WTC11 (cell line): ENCODE measurements around the gene MAP6. TPM values are rescaled to one million over a fixed set of nuclear protein-coding genes. Genes with fewer than 3 reads are reported as not detected.

ENCODE experiments used
- ATAC-seq: fragments of 200-7000 bp; cut with Tn5 transposase; 2 replicates; pipeline ENCODE4 v1.10.0; 2021; ENCODE audit warnings: mild to moderate bottlenecking, moderate library complexity
- CTCF ChIA-PET: fragments of 300-600 bp; sonication (Branson Sonifier 250); formaldehyde crosslinking; loops from one replicate; lab custom pipeline; 2021; ENCODE audit warnings: antibody characterized with exemption; lab: Charles Lee
- POLR2A ChIA-PET: fragments of 350-600 bp; sonication (Branson Sonifier 250); formaldehyde crosslinking; loops from one replicate; lab custom pipeline; 2021; ENCODE audit warnings: antibody characterized with exemption; lab: Charles Lee
- DNase-seq: peaks from one replicate; pipeline ENCODE4 v3.0.0; 2021; ENCODE audit warnings: low spot score
- H3K27ac Mint-ChIP-seq: 2 replicates; pipeline ENCODE4 v1.8.0; 2021; ENCODE audit warnings: mixed read lengths
- H3K27me3 Mint-ChIP-seq: 2 replicates; pipeline ENCODE4 v1.8.0; 2021; ENCODE audit warnings: low read depth, mild to moderate bottlenecking, moderate library complexity, mixed read lengths
- H3K36me3 Mint-ChIP-seq: 2 replicates; pipeline ENCODE4 v1.8.0; 2021; ENCODE audit warnings: mixed read lengths
- H3K4me1 Mint-ChIP-seq: 2 replicates; pipeline ENCODE4 v1.8.0; 2022; ENCODE audit warnings: mixed read lengths
- H3K4me3 Mint-ChIP-seq: 2 replicates; pipeline ENCODE4 v1.8.0; 2021; ENCODE audit warnings: mild to moderate bottlenecking, moderate library complexity, mixed read lengths
- H3K9me3 Mint-ChIP-seq: 2 replicates; pipeline ENCODE4 v1.8.0; 2021; ENCODE audit warnings: mixed read lengths
- ATF1 ChIP-seq: sonication (generic); formaldehyde crosslinking; IDR thresholded peaks from 2 replicates; pipeline ENCODE4 v1.8.1; 2023; ENCODE audit warnings: mild to moderate bottlenecking, moderate library complexity, missing genetic modification reagents
- ATF6 ChIP-seq: sonication (generic); formaldehyde crosslinking; IDR thresholded peaks from 2 replicates; pipeline ENCODE4 v1.8.1; 2023; ENCODE audit warnings: mild to moderate bottlenecking, missing genetic modification reagents
- CREM ChIP-seq: sonication (generic); formaldehyde crosslinking; IDR thresholded peaks from 2 replicates; pipeline ENCODE4 v1.8.1; 2022; ENCODE audit warnings: mild to moderate bottlenecking, missing genetic modification reagents, moderate library complexity
- ELF4 ChIP-seq: sonication (generic); formaldehyde crosslinking; IDR thresholded peaks from 2 replicates; pipeline ENCODE4 v1.8.1; 2022; ENCODE audit warnings: low read depth, mild to moderate bottlenecking, moderate library complexity, missing genetic modification reagents
- ETV6 ChIP-seq: sonication (generic); formaldehyde crosslinking; IDR thresholded peaks from 2 replicates; pipeline ENCODE4 v1.8.1; 2022; ENCODE audit warnings: mild to moderate bottlenecking, missing genetic modification reagents
- FOXJ3 ChIP-seq: sonication (generic); formaldehyde crosslinking; IDR thresholded peaks from 2 replicates; pipeline ENCODE4 v1.9.0; 2021; ENCODE audit warnings: missing genetic modification reagents, mild to moderate bottlenecking, borderline replicate concordance
- GRHL2 ChIP-seq: fragments of 250-450 bp; sonication (Bioruptor Pico); IDR thresholded peaks from 2 replicates; pipeline ENCODE4 v1.8.0; 2022; ENCODE audit warnings: mild to moderate bottlenecking, moderate library complexity; ENCODE audit not compliant: insufficient replicate concordance, severe bottlenecking
- JAZF1 ChIP-seq: fragments of 250-450 bp; sonication (Bioruptor Pico); IDR thresholded peaks from 2 replicates; pipeline ENCODE4 v1.9.0; 2021; ENCODE audit warnings: moderate library complexity, mild to moderate bottlenecking, inconsistent platforms
- MYBL2 ChIP-seq: sonication (generic); formaldehyde crosslinking; IDR thresholded peaks from 2 replicates; pipeline ENCODE4 v1.8.1; 2023; ENCODE audit warnings: mild to moderate bottlenecking, moderate library complexity, missing genetic modification reagents
- NFYB ChIP-seq: sonication (generic); formaldehyde crosslinking; conservative IDR thresholded peaks from 2 replicates; pipeline ENCODE4 v1.8.0; 2022; ENCODE audit warnings: low read depth, missing genetic modification reagents
- NR1H2 ChIP-seq: sonication (generic); formaldehyde crosslinking; IDR thresholded peaks from 2 replicates; pipeline ENCODE4 v1.9.0; 2021; ENCODE audit warnings: mild to moderate bottlenecking, moderate library complexity, missing genetic modification reagents
- NR2C2 ChIP-seq: sonication (generic); formaldehyde crosslinking; IDR thresholded peaks from 2 replicates; pipeline ENCODE4 v1.8.0; 2022; ENCODE audit warnings: mild to moderate bottlenecking, missing genetic modification reagents
- SP1 ChIP-seq: sonication (generic); formaldehyde crosslinking; conservative IDR thresholded peaks from 2 replicates; pipeline ENCODE4 v1.8.1; 2022; ENCODE audit warnings: missing genetic modification reagents
- TCF7 ChIP-seq: sonication (generic); formaldehyde crosslinking; IDR thresholded peaks from 2 replicates; pipeline ENCODE4 v1.8.0; 2022; ENCODE audit warnings: mild to moderate bottlenecking, low read depth, missing genetic modification reagents, moderate library complexity
- TEAD1 ChIP-seq: sonication (generic); formaldehyde crosslinking; IDR thresholded peaks from 2 replicates; pipeline ENCODE4 v1.8.0; 2022; ENCODE audit warnings: mild to moderate bottlenecking, missing genetic modification reagents
- ZNF121 ChIP-seq: sonication (generic); formaldehyde crosslinking; IDR thresholded peaks from 2 replicates; pipeline ENCODE4 v1.8.0; 2023; ENCODE audit warnings: missing genetic modification reagents
- ZSCAN18 ChIP-seq: fragments of 250-450 bp; sonication (Bioruptor Pico); IDR thresholded peaks from 2 replicates; pipeline ENCODE4 v2.1.2; 2022; ENCODE audit warnings: mild to moderate bottlenecking, moderate library complexity
- total RNA-seq: library from RNA; stranded (reverse); gene quantifications from 3 replicates; pipeline ENCODE4 v1.2.3, GENCODE V29; 2021
- TF ChIP-seq, protein P1 (sequence below): sonication (generic); formaldehyde crosslinking; IDR thresholded peaks from 2 replicates; pipeline ENCODE4 v1.8.1; 2022; ENCODE audit warnings: mild to moderate bottlenecking, moderate library complexity, missing genetic modification reagents
- TF ChIP-seq, protein P2 (sequence below): sonication (generic); formaldehyde crosslinking; IDR thresholded peaks from 2 replicates; pipeline ENCODE4 v1.8.0; 2022; ENCODE audit warnings: missing genetic modification reagents
- TF ChIP-seq, protein P3 (sequence below): sonication (generic); formaldehyde crosslinking; IDR thresholded peaks from 2 replicates; pipeline ENCODE4 v1.8.1; 2022; ENCODE audit warnings: missing genetic modification reagents, borderline replicate concordance

The MAP6 gene
- total RNA-seq, 1 experiment from 2014 or later = 0.90 TPM

- DNase-seq = no peak
- H3K27me3 Mint-ChIP-seq = no peaks in the 10 kb centered on the region; the same call in 1 of the 2 replicates
- CTCF ChIA-PET = interaction anchor here (0.6 to 8.7 kb wide), 70 partner anchors 9 to 610 kb away, joined by 3 to 110 read pairs (median 4); partner anchors contain the start of genes DGAT2, GDPD5, MAP6 and SERPINH1
- H3K36me3 Mint-ChIP-seq = no peaks in the 10 kb centered on the region
- POLR2A ChIA-PET = interaction anchor here (1.3 kb wide), 1 partner anchor 15 kb away, joined by 7 read pairs; no protein-coding TSS in a partner anchor
- ATAC-seq = no peak
- no peaks in the 10 kb centered on the region for H3K9me3 Mint-ChIP-seq
- no peak overlapping the region for H3K4me3 Mint-ChIP-seq
- no peak overlapping the region for H3K27ac Mint-ChIP-seq
- H3K4me1 Mint-ChIP-seq = peaks cover 24% of the 10 kb centered on the region
- no peak for TF ChIP-seq SP1 (CRISPR knock-in tag)
- TF ChIP-seq ATF6 = no peak
- TF ChIP-seq MYBL2 (CRISPR knock-in tag) = no peak
- TF ChIP-seq JAZF1 = no peak
- TF ChIP-seq GRHL2 = no peak
- TF ChIP-seq, protein P1, sequence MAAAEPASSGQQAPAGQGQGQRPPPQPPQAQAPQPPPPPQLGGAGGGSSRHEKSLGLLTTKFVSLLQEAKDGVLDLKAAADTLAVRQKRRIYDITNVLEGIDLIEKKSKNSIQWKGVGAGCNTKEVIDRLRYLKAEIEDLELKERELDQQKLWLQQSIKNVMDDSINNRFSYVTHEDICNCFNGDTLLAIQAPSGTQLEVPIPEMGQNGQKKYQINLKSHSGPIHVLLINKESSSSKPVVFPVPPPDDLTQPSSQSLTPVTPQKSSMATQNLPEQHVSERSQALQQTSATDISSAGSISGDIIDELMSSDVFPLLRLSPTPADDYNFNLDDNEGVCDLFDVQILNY (CRISPR knock-in tag) = no peak
- no peak for TF ChIP-seq NR1H2 (CRISPR knock-in tag)
Measured at GRCh38 chr11:75598264-75598663, 70.6 kb downstream of the MAP6 start.

- Mint-ChIP-seq H3K4me1 (peaks cover 21% of the 10 kb centered on the region), H3K9me3 (no peaks in the 10 kb centered on the region), H3K36me3 (no peaks in the 10 kb centered on the region), H3K27me3 (no peaks in the 10 kb centered on the region; the same call in 1 of the 2 replicates), H3K27ac (no peak overlapping the region), H3K4me3 (no peak overlapping the region)
- TF ChIP-seq TEAD1 (CRISPR knock-in tag) = 0 out of 2 replicates have a peak, but pooled peaks have one; percentile 21
- TF ChIP-seq ETV6 (CRISPR knock-in tag) = peak; percentile 27; the same call in 1 of the 2 replicates
- TF ChIP-seq FOXJ3 (CRISPR knock-in tag) = no peak
- peak; percentile 49; the same call in 1 of the 2 replicates for TF ChIP-seq ZNF121
- no peak for TF ChIP-seq TCF7
- peak; percentile 90 for ATAC-seq
- DNase-seq = peak; percentile 61
- CTCF ChIA-PET = interaction anchor here (0.6 to 8.7 kb wide), 72 partner anchors 10 to 611 kb away, joined by 3 to 110 read pairs (median 4); partner anchors contain the start of genes DGAT2, GDPD5, MAP6 and SERPINH1
- POLR2A ChIA-PET = interaction anchor here (0.5 to 1.3 kb wide), 2 partner anchors 14 to 24 kb away, joined by 3 to 7 read pairs; no protein-coding TSS in a partner anchor
Measured at GRCh38 chr11:75597636-75598035, 71.2 kb downstream of the MAP6 start.

GRCh38 chr11:75596914-75597313, 71.9 kb downstream of the MAP6 start:
- ATAC-seq (no peak), DNase-seq (no peak)
- H3K36me3 Mint-ChIP-seq = no peaks in the 10 kb centered on the region
- POLR2A ChIA-PET = interaction anchor here (1.3 kb wide), 1 partner anchor 13 kb away, joined by 7 read pairs; no protein-coding TSS in a partner anchor
- no peaks in the 10 kb centered on the region; the same call in 1 of the 2 replicates for H3K27me3 Mint-ChIP-seq
- H3K4me1 Mint-ChIP-seq = peaks cover 27% of the 10 kb centered on the region
- H3K27ac Mint-ChIP-seq = no peak overlapping the region
- H3K4me3 Mint-ChIP-seq = no peak overlapping the region
- H3K9me3 Mint-ChIP-seq = no peaks in the 10 kb centered on the region
- CTCF ChIA-PET = interaction anchor here (0.6 to 8.7 kb wide), 46 partner anchors 9 to 555 kb away, joined by 3 to 110 read pairs (median 5); partner anchors contain the start of genes GDPD5 and SERPINH1
- TF ChIP-seq NFYB (CRISPR knock-in tag) (no peak), JAZF1 (no peak), NR2C2 (CRISPR knock-in tag) (no peak), GRHL2 (no peak), ELF4 (CRISPR knock-in tag) (no peak), ZSCAN18 (CRISPR knock-in tag) (no peak), CREM (CRISPR knock-in tag) (no peak), ATF1 (CRISPR knock-in tag) (no peak)
- TF ChIP-seq, protein P2, sequence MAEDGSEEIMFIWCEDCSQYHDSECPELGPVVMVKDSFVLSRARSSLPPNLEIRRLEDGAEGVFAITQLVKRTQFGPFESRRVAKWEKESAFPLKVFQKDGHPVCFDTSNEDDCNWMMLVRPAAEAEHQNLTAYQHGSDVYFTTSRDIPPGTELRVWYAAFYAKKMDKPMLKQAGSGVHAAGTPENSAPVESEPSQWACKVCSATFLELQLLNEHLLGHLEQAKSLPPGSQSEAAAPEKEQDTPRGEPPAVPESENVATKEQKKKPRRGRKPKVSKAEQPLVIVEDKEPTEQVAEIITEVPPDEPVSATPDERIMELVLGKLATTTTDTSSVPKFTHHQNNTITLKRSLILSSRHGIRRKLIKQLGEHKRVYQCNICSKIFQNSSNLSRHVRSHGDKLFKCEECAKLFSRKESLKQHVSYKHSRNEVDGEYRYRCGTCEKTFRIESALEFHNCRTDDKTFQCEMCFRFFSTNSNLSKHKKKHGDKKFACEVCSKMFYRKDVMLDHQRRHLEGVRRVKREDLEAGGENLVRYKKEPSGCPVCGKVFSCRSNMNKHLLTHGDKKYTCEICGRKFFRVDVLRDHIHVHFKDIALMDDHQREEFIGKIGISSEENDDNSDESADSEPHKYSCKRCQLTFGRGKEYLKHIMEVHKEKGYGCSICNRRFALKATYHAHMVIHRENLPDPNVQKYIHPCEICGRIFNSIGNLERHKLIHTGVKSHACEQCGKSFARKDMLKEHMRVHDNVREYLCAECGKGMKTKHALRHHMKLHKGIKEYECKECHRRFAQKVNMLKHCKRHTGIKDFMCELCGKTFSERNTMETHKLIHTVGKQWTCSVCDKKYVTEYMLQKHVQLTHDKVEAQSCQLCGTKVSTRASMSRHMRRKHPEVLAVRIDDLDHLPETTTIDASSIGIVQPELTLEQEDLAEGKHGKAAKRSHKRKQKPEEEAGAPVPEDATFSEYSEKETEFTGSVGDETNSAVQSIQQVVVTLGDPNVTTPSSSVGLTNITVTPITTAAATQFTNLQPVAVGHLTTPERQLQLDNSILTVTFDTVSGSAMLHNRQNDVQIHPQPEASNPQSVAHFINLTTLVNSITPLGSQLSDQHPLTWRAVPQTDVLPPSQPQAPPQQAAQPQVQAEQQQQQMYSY = no peak
- TF ChIP-seq, protein P3, sequence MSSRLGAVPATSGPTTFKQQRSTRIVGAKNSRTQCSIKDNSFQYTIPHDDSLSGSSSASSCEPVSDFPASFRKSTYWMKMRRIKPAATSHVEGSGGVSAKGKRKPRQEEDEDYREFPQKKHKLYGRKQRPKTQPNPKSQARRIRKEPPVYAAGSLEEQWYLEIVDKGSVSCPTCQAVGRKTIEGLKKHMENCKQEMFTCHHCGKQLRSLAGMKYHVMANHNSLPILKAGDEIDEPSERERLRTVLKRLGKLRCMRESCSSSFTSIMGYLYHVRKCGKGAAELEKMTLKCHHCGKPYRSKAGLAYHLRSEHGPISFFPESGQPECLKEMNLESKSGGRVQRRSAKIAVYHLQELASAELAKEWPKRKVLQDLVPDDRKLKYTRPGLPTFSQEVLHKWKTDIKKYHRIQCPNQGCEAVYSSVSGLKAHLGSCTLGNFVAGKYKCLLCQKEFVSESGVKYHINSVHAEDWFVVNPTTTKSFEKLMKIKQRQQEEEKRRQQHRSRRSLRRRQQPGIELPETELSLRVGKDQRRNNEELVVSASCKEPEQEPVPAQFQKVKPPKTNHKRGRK (CRISPR knock-in tag) = no peak
